SU-DHL-6 (cell line): Measurements from ENCODE around the gene TIAM2.

Source experiments
- H2AFZ ChIP-seq: fragments of 200-600 bp; sonication (generic); 2 replicates; pipeline ENCODE4 v1.6.1; 2014; ENCODE audit warnings: low read depth, mild to moderate bottlenecking, moderate library complexity, mixed read lengths, antibody characterized with exemption, low read length; ENCODE audit not compliant: severe bottlenecking
- H3F3A ChIP-seq: fragments of 200-600 bp; shearing (Covaris generic); 2 replicates; pipeline ENCODE4 v1.6.0; 2016; ENCODE audit warnings: antibody characterized with exemption, mild to moderate bottlenecking; ENCODE audit not compliant: insufficient read depth
- H3K27ac ChIP-seq: fragments of 200-600 bp; sonication (generic); 2 replicates; pipeline ENCODE4 v1.5.1; 2016; ENCODE audit warnings: low read depth, mild to moderate bottlenecking, low read length, moderate library complexity, mixed read lengths
- H3K27me3 ChIP-seq: fragments of 200-600 bp; sonication (generic), shearing (Covaris generic); 2 replicates; pipeline ENCODE4 v1.6.0; 2014; ENCODE audit warnings: mild to moderate bottlenecking, low read length
- H3K36me3 ChIP-seq: fragments of 200-600 bp; sonication (generic); 2 replicates; pipeline ENCODE4 v1.6.1; 2014; ENCODE audit warnings: mild to moderate bottlenecking, low read length, mixed read lengths
- H3K4me2 ChIP-seq: fragments of 300-600, 200-600 bp; shearing (Covaris generic), sonication (generic); 2 replicates; pipeline ENCODE4 v1.6.0; 2014; ENCODE audit warnings: low read length, low read depth, mild to moderate bottlenecking; ENCODE audit not compliant: poor library complexity, severe bottlenecking
- H3K4me3 ChIP-seq: fragments of 200-600 bp; sonication (generic); 2 replicates; pipeline ENCODE4 v1.5.1; 2014; ENCODE audit warnings: antibody characterized with exemption, low read length, mild to moderate bottlenecking, mixed read lengths; ENCODE audit not compliant: insufficient read depth, poor library complexity, severe bottlenecking
- H3K79me2 ChIP-seq: fragments of 200-600 bp; sonication (generic); 2 replicates; pipeline ENCODE4 v1.6.1; 2014; ENCODE audit warnings: mild to moderate bottlenecking, low read length, moderate library complexity; ENCODE audit not compliant: insufficient read depth
- H3K9ac ChIP-seq: fragments of 200-600 bp; sonication (generic); 2 replicates; pipeline ENCODE4 v1.7.0; 2014; ENCODE audit warnings: mild to moderate bottlenecking, low read length
- H3K9me2 ChIP-seq: fragments of 200-600 bp; sonication (generic); replicated peaks from 2 replicates; pipeline ENCODE4 v1.6.1; 2014; ENCODE audit warnings: low read length; ENCODE audit not compliant: insufficient read depth
- H3K9me3 ChIP-seq: fragments of 200-600 bp; sonication (generic); 2 replicates; pipeline ENCODE4 v1.6.1; 2014; ENCODE audit warnings: low read length, mixed read lengths; ENCODE audit not compliant: insufficient read depth
- H4K20me1 ChIP-seq: fragments of 200-600 bp; sonication (generic); 2 replicates; pipeline ENCODE4 v1.6.1; 2014; ENCODE audit warnings: low read depth, mild to moderate bottlenecking, antibody characterized with exemption, low read length, moderate library complexity, mixed read lengths
- EZH2phosphoT487 ChIP-seq: fragments of 200-600 bp; sonication (generic), shearing (Covaris generic); conservative IDR thresholded peaks from 2 replicates; pipeline ENCODE4 v1.6.1; 2018; ENCODE audit warnings: mild to moderate bottlenecking, antibody characterized with exemption, low read length, moderate library complexity, mixed read lengths
- TF ChIP-seq, protein P1 (sequence below): fragments of 200-600 bp; sonication (generic); IDR thresholded peaks from one replicate; pipeline ENCODE4 v1.5.1; 2017; ENCODE audit warnings: antibody characterized with exemption, mild to moderate bottlenecking, low read length, moderate library complexity; ENCODE audit not compliant: insufficient read depth, poor library complexity, severe bottlenecking

The TIAM2 gene

DNA sequence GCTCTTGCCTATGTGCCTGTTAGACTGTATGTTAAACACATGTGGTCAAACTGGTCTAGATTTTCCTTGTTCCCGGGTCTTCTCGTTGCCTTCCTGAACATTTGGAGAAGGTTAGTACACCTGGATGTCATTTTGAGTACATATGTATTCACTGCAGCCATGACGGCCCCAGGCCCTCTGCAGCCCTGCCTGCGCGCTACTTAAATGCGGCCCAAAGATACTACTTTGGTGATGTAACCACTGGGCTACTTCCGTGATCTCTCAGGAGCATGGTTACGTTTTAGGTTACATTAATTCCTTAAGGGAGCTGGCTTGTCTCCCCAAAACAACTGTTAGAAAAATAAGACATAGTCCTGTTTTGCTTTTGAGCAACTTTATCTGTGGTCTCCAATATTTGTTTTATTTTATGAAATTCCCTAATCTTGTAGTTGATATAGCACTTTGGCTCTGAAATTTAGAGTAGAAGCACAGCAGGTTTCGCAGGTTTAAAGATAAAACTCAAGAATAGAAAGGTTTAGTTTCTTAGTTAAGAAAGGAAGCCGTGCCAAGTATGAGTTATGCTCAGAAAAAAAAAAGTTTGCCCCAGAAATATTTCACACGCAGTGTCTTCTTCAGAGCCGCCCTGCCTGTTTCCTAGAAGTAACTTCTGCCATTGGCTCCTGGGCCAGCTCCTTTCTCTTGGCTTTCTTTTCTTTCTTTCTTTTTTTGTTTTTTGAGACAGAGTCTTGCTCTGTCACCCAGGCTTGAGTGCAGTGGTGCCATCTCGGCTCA lies 38.1 kb downstream of the TIAM2 start:
- Histone ChIP-seq H3K79me2 (no peaks in the 10 kb centered on the region), H3K4me3 (no peak overlapping the region), H3K27me3 (no peaks in the 10 kb centered on the region), H3K36me3 (no peaks in the 10 kb centered on the region), H3F3A (no peaks in the 10 kb centered on the region), H3K9ac (no peak overlapping the region), H2AFZ (no peak overlapping the region), H3K9me3 (no peaks in the 10 kb centered on the region), H3K4me2 (no peak overlapping the region), H3K9me2 (no peaks in the 10 kb centered on the region), H4K20me1 (no peaks in the 10 kb centered on the region), H3K27ac (no peak overlapping the region)
- TF ChIP-seq, protein P1, sequence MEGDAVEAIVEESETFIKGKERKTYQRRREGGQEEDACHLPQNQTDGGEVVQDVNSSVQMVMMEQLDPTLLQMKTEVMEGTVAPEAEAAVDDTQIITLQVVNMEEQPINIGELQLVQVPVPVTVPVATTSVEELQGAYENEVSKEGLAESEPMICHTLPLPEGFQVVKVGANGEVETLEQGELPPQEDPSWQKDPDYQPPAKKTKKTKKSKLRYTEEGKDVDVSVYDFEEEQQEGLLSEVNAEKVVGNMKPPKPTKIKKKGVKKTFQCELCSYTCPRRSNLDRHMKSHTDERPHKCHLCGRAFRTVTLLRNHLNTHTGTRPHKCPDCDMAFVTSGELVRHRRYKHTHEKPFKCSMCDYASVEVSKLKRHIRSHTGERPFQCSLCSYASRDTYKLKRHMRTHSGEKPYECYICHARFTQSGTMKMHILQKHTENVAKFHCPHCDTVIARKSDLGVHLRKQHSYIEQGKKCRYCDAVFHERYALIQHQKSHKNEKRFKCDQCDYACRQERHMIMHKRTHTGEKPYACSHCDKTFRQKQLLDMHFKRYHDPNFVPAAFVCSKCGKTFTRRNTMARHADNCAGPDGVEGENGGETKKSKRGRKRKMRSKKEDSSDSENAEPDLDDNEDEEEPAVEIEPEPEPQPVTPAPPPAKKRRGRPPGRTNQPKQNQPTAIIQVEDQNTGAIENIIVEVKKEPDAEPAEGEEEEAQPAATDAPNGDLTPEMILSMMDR, result no peak
- no peak for TF ChIP-seq EZH2phosphoT487

DNA sequence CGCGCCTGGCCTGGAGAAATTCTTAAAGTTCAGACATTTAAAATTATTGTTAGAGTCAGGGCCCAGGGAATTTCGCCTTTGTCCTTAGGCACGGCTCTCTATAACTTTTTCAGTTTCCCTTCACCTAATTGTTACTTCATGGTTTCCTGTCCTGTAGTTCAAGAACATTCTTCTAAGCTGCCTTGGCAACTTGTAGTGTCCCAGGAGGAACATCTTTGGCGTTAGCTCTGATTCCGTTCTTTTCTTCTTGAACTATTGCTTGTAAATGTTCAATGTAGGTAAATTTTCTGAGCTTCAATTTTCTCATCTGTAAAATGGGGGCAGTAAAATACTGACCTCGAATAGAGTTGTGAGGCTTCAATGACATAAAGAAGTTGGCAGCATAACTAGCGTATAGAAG lies 41.8 kb downstream of the TIAM2 start:
- Histone ChIP-seq H3K27ac (no peak overlapping the region), H3K4me2 (no peak overlapping the region), H3K36me3 (no peaks in the 10 kb centered on the region), H3K4me3 (no peak overlapping the region), H4K20me1 (no peaks in the 10 kb centered on the region), H3K9ac (no peak overlapping the region), H3K79me2 (no peaks in the 10 kb centered on the region), H2AFZ (no peak overlapping the region), H3K9me3 (no peaks in the 10 kb centered on the region), H3K9me2 (no peaks in the 10 kb centered on the region), H3F3A (no peaks in the 10 kb centered on the region), H3K27me3 (no peaks in the 10 kb centered on the region)
- TF ChIP-seq EZH2phosphoT487, result no peak
- TF ChIP-seq, protein P1, result no peak

DNA sequence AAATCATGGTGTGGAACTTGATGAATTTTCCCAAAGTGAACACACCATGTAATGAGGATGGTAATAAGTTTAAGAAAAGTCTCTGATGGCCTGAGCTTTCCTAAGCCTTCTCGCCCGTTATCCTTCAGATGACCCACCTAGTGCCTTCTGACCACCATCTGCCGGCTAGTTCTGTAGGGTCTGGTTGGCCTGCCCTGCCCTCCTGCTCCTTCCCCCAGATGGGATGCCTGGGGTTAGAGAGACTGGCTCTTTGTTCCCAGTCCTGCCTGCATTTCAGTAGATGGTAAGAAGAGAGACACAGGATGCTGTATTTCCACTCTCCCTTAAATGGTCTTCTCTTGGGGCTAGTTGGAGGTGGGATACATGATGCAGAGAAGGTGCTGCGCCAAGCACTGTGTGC lies 43.0 kb downstream of the TIAM2 start:
- Histone ChIP-seq H3F3A (no peaks in the 10 kb centered on the region), H3K36me3 (no peaks in the 10 kb centered on the region), H3K4me3 (no peak overlapping the region), H3K4me2 (no peak overlapping the region), H3K27me3 (no peaks in the 10 kb centered on the region), H2AFZ (no peak overlapping the region), H3K9me3 (no peaks in the 10 kb centered on the region), H4K20me1 (no peaks in the 10 kb centered on the region), H3K9me2 (no peaks in the 10 kb centered on the region), H3K9ac (no peak overlapping the region), H3K27ac (no peak overlapping the region), H3K79me2 (no peaks in the 10 kb centered on the region)
- TF ChIP-seq, protein P1, result no peak
- no peak for TF ChIP-seq EZH2phosphoT487
